ENCODE results near the gene BCR.

Gene BCR

DNA sequence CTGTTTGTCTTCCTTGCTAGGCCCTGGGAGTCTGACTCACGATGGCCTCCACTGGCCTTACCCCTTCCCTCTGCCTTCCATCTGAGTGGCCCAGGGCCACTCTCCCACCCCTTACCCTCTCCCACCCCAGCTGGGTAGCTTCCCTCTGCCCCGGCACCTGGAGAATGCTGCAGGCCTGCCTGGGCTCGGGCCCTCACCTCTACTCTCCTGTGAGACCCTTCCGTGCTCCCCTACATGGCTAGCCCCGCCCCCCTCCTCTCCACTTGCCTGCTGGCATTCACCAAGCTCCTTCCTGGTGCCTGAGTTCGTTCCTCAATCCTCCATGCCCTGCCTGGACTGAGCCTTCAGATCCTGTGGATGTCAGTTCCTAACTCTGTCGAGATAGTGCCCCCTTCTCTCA lies 26.3 kb upstream of the BCR start:
- no peak overlapping the region for H3K4me3 Mint-ChIP-seq
- no peaks in the 10 kb centered on the region for H3K9me3 Mint-ChIP-seq
- no peak for DNase-seq
- H3K4me1 Mint-ChIP-seq = peaks cover 46% of the 10 kb centered on the region
- peaks cover 11% of the 10 kb centered on the region for H3K36me3 Mint-ChIP-seq (ENCODE audit: low read depth)
- H3K27ac Mint-ChIP-seq = no peak overlapping the region
- H3K27me3 Mint-ChIP-seq (ENCODE audit: low read depth, poor library complexity) = peaks cover 13% of the 10 kb centered on the region
- TF ChIP-seq, protein P1, sequence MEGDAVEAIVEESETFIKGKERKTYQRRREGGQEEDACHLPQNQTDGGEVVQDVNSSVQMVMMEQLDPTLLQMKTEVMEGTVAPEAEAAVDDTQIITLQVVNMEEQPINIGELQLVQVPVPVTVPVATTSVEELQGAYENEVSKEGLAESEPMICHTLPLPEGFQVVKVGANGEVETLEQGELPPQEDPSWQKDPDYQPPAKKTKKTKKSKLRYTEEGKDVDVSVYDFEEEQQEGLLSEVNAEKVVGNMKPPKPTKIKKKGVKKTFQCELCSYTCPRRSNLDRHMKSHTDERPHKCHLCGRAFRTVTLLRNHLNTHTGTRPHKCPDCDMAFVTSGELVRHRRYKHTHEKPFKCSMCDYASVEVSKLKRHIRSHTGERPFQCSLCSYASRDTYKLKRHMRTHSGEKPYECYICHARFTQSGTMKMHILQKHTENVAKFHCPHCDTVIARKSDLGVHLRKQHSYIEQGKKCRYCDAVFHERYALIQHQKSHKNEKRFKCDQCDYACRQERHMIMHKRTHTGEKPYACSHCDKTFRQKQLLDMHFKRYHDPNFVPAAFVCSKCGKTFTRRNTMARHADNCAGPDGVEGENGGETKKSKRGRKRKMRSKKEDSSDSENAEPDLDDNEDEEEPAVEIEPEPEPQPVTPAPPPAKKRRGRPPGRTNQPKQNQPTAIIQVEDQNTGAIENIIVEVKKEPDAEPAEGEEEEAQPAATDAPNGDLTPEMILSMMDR (IDR thresholded peaks at IDR 0.05) = no peak

GRCh38 chr22:23154461-23154860 lies 25.8 kb upstream of the BCR start:
- no peak overlapping the region for H3K27ac Mint-ChIP-seq
- DNase-seq = no peak
- TF ChIP-seq, protein P1 (IDR thresholded peaks at IDR 0.05) = no peak
- peaks cover 11% of the 10 kb centered on the region for H3K36me3 Mint-ChIP-seq (ENCODE audit: low read depth)
- no peak overlapping the region for H3K4me3 Mint-ChIP-seq
- H3K4me1 Mint-ChIP-seq = peaks cover 44% of the 10 kb centered on the region
- peaks cover 13% of the 10 kb centered on the region for H3K27me3 Mint-ChIP-seq (ENCODE audit: low read depth, poor library complexity)
- no peaks in the 10 kb centered on the region for H3K9me3 Mint-ChIP-seq

DNA sequence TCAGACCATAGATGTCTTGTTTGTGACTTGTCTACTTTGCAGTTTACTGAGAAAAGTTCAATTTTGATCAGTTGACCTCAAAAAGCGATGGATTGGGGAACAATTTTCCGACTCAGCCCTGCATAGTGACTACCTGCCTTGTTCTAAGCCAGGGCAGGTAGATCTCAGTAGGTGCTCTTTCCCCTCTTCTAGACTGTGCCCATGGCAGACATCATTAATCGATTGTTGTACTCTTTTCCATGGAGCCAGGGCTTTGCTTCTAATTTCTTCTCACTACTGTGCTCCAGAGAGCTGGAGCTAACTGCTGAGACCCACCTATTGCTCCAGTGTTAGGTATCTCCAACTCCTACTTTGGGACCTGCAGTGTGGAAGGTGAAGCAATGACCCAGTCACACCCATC lies 25.2 kb upstream of the BCR start:
- no peaks in the 10 kb centered on the region for H3K9me3 Mint-ChIP-seq
- TF ChIP-seq, protein P1 (IDR thresholded peaks at IDR 0.05) = no peak
- no peak for DNase-seq
- H3K27me3 Mint-ChIP-seq (ENCODE audit: low read depth, poor library complexity) = peaks cover 13% of the 10 kb centered on the region
- H3K36me3 Mint-ChIP-seq (ENCODE audit: low read depth) = peaks cover 6% of the 10 kb centered on the region
- no peak overlapping the region for H3K4me3 Mint-ChIP-seq
- H3K4me1 Mint-ChIP-seq = peaks cover 37% of the 10 kb centered on the region
- no peak overlapping the region for H3K27ac Mint-ChIP-seq

DNA sequence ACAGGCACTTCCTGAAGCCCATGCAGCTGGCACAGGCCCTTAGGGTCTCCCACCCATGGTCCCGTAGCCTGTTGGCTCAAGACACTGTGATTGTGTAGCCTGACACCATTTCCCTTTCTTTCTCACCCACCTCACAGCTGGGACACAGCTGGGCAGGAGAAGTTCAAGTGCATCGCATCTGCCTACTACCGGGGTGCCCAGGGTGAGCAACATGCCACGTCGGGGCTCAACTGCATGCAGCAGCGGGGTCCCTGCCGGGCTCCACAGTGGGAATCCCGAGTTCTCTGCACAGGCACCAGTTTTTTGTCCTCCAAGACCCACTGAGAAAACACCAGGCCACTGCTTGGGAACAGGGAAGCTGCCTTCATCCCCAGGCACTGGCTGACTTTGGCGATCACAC lies 24.5 kb upstream of the BCR start:
- H3K36me3 Mint-ChIP-seq (ENCODE audit: low read depth) = peaks cover 6% of the 10 kb centered on the region
- no peaks in the 10 kb centered on the region for H3K9me3 Mint-ChIP-seq
- H3K27me3 Mint-ChIP-seq (ENCODE audit: low read depth, poor library complexity) = peaks cover 13% of the 10 kb centered on the region
- H3K4me3 Mint-ChIP-seq = no peak overlapping the region
- peaks cover 33% of the 10 kb centered on the region for H3K4me1 Mint-ChIP-seq
- no peak for DNase-seq
- no peak overlapping the region for H3K27ac Mint-ChIP-seq
- TF ChIP-seq, protein P1 (IDR thresholded peaks at IDR 0.05) = no peak

GRCh38 chr22:23156286-23156685 lies 24.0 kb upstream of the BCR start:
- Mint-ChIP-seq H3K9me3 (no peaks in the 10 kb centered on the region), H3K27me3 (ENCODE audit: low read depth, poor library complexity) (peaks cover 13% of the 10 kb centered on the region), H3K4me3 (no peak overlapping the region), H3K36me3 (ENCODE audit: low read depth) (peaks cover 6% of the 10 kb centered on the region), H3K4me1 (peaks cover 30% of the 10 kb centered on the region), H3K27ac (no peak overlapping the region)
- no peak for DNase-seq
- TF ChIP-seq, protein P1 (IDR thresholded peaks at IDR 0.05) = no peak
